OCI-LY1 (cell line): ENCODE measurements around the gene ZNF519.
"Not testable (repeated sequence)": the region's sequence is repeated elsewhere in the genome, so short reads cannot be mapped to it uniquely, and the experiment has no call there.

ENCODE experiments used
- H2AFZ ChIP-seq: fragments of 200-600 bp; sonication (generic), shearing (Covaris generic); 2 replicates; pipeline ENCODE4 v1.6.0; 2014; ENCODE audit warnings: antibody characterized with exemption, mild to moderate bottlenecking, low read length
- H3F3A ChIP-seq: fragments of 200-600 bp; sonication (generic), shearing (Covaris generic); 2 replicates; pipeline ENCODE4 v1.6.0; 2014; ENCODE audit warnings: mild to moderate bottlenecking, antibody characterized with exemption, low read length, moderate library complexity; ENCODE audit not compliant: insufficient read depth
- H3K27ac ChIP-seq: fragments of 200-600 bp; sonication (generic); 2 replicates; pipeline ENCODE4 v1.5.1; 2014; ENCODE audit warnings: low read length, mixed run types, mild to moderate bottlenecking, low read depth; ENCODE audit not compliant: poor library complexity, severe bottlenecking
- H3K27me3 ChIP-seq: fragments of 200-600 bp; sonication (generic); 2 replicates; pipeline ENCODE4 v1.6.0; 2014; ENCODE audit warnings: antibody characterized with exemption, mild to moderate bottlenecking, low read length, moderate library complexity; ENCODE audit not compliant: insufficient read depth
- H3K36me3 ChIP-seq: fragments of 200-600 bp; sonication (generic); 2 replicates; pipeline ENCODE4 v1.6.1; 2014; ENCODE audit warnings: mild to moderate bottlenecking, antibody characterized with exemption, low read length, moderate library complexity, mixed read lengths; ENCODE audit not compliant: insufficient read depth
- H3K4me1 ChIP-seq: fragments of 200-600 bp; sonication (generic); 2 replicates; pipeline ENCODE4 v1.5.1; 2014; ENCODE audit warnings: mild to moderate bottlenecking, low read length, moderate library complexity; ENCODE audit not compliant: insufficient read depth, severe bottlenecking
- H3K4me2 ChIP-seq: fragments of 200-600 bp; sonication (generic), shearing (Covaris generic); 2 replicates; pipeline ENCODE4 v1.6.1; 2014; ENCODE audit warnings: low read length
- H3K4me3 ChIP-seq: fragments of 200-600 bp; sonication (generic); 2 replicates; pipeline ENCODE4 v1.5.1; 2014; ENCODE audit warnings: low read length, low read depth, mild to moderate bottlenecking, mixed read lengths; ENCODE audit not compliant: poor library complexity, severe bottlenecking
- H3K79me2 ChIP-seq: fragments of 200-600 bp; shearing (Covaris generic); 2 replicates; pipeline ENCODE4 v1.6.1; 2016; ENCODE audit warnings: mixed run types, low read length, mixed read lengths; ENCODE audit not compliant: insufficient read depth
- H3K9ac ChIP-seq: fragments of 200-600 bp; sonication (generic), shearing (Covaris generic); 2 replicates; pipeline ENCODE4 v1.6.1; 2014; ENCODE audit warnings: mild to moderate bottlenecking, low read length, mixed read lengths
- H3K9me2 ChIP-seq: fragments of 200-600 bp; sonication (generic), shearing (Covaris generic); 2 replicates; pipeline ENCODE4 v1.6.1; 2014; ENCODE audit warnings: low read depth, mild to moderate bottlenecking, low read length, mixed read lengths
- H3K9me3 ChIP-seq: fragments of 200-600 bp; shearing (Covaris generic); 2 replicates; pipeline ENCODE4 v1.6.1; 2014; ENCODE audit warnings: low read length, mixed read lengths
- H4K20me1 ChIP-seq: fragments of 200-600 bp; sonication (generic), shearing (Covaris generic); 2 replicates; pipeline ENCODE4 v1.6.0; 2016; ENCODE audit warnings: mild to moderate bottlenecking, low read length; ENCODE audit not compliant: insufficient read depth

Gene ZNF519

DNA sequence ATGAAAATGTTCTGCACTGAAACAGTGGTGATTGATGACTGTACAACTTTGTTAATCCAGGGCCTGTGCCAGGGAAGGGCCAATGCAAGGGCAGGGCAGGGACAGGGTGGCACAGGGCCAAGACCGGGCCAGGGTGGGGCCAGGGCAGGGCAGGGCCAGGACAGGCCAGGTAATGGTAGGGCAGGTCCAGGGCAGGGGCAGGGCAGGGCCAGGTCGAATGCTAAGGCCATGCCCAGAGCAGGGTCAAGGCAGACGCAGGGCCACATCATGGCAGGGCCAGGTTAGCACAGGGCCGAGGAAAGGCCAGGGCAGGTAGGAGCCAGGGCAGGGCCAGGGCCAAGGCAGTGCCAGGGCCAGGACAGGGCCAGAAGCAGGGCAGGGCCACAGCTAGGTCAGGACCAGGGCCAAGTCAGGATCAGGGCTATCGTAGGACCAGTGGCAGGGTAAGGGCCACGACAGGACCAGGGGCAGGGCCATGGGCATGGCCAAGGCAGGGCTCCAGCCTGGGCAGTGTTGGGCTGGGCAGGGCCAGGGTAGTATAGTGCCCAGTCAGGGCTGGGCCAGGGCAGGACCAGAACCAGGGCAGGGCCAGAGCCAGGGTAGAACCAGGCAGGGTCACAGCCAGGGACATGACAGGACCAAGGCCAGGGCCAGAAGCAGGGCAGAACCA lies 38.3 kb upstream of the ZNF519 start:
- not testable (repeated sequence) for H3K4me2 ChIP-seq, H2AFZ ChIP-seq, H3K36me3 ChIP-seq, H3K9me2 ChIP-seq, H3K27me3 ChIP-seq, H4K20me1 ChIP-seq, H3K9ac ChIP-seq, H3K4me1 ChIP-seq, H3K9me3 ChIP-seq, H3K79me2 ChIP-seq, H3K4me3 ChIP-seq, H3K27ac ChIP-seq, H3F3A ChIP-seq

- H3K4me1 ChIP-seq, H3K27ac ChIP-seq, H3K9me3 ChIP-seq, H3K9ac ChIP-seq, H3K9me2 ChIP-seq, H3K4me3 ChIP-seq, H3K27me3 ChIP-seq, H2AFZ ChIP-seq, H4K20me1 ChIP-seq, H3K36me3 ChIP-seq, H3F3A ChIP-seq, H3K4me2 ChIP-seq, H3K79me2 ChIP-seq: not testable (repeated sequence)
Measured at GRCh38 chr18:14162915-14163314, 30.7 kb upstream of the ZNF519 start.

GRCh38 chr18:14151564-14152113 lies 19.4 kb upstream of the ZNF519 start:
- H3K4me2 ChIP-seq, H2AFZ ChIP-seq: not testable (repeated sequence)

DNA sequence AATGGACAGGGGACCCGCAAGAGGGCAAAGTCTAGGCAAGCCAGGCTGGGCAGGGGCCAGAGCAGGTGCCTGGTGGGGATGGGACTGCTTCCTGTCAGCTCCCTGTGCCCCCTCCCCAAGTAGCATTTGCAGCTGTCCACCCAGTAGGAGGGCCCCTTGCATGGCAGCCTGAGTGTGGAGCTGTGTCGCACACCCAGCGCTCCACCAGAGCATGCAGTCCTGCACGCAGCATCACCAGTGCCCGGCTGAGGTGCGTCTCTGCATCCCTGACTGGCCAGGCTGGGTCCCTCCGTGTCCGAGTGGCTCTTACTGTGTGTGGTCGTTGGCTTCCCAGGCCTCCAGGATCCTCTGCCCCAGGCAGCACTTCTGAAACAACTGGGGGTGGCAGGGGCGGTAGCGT lies 18.5 kb upstream of the ZNF519 start:
- not testable (repeated sequence) for H3K79me2 ChIP-seq, H3K4me3 ChIP-seq, H3K27me3 ChIP-seq, H3K27ac ChIP-seq, H4K20me1 ChIP-seq, H3K9ac ChIP-seq, H3K4me2 ChIP-seq, H3K9me3 ChIP-seq, H3F3A ChIP-seq, H3K36me3 ChIP-seq, H2AFZ ChIP-seq, H3K9me2 ChIP-seq, H3K4me1 ChIP-seq

More at GRCh38 chr18:14151564-14152113, 19.4 kb upstream of the ZNF519 start:
- not testable (repeated sequence) for H3K4me3 ChIP-seq, H3K27me3 ChIP-seq, H4K20me1 ChIP-seq, H3K9me3 ChIP-seq, H3K79me2 ChIP-seq, H3F3A ChIP-seq, H3K27ac ChIP-seq, H3K9ac ChIP-seq, H3K36me3 ChIP-seq, H3K4me1 ChIP-seq, H3K9me2 ChIP-seq

DNA sequence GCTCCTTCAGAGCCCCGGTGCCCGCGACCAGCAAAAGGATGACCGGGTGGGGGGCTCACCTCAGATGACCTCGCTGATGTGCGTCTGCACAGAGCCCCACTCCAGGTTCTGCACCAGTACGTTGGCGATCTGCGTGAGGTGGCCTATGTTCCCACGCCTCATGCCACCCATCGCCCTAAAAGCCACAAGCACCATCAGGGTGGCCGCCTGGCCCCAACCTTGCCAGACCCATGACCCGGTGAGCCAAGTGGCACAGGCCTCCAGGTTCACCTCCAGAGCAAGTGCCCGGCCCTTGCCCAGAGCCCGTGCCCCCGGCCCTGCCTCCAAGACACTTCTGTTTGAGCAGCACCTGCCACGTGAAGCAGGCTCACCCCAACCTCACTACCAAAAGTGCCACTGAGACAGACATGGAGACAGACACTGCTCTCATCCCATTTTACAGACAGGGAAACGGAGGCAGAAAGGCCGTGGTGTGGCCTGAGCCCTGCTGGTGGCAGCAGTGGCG lies 17.7 kb upstream of the ZNF519 start:
- H3K4me1 ChIP-seq, H3K79me2 ChIP-seq, H3F3A ChIP-seq, H3K9me2 ChIP-seq, H3K4me2 ChIP-seq, H3K27me3 ChIP-seq, H3K36me3 ChIP-seq, H2AFZ ChIP-seq, H3K9ac ChIP-seq, H3K9me3 ChIP-seq, H3K4me3 ChIP-seq, H4K20me1 ChIP-seq, H3K27ac ChIP-seq: not testable (repeated sequence)

DNA sequence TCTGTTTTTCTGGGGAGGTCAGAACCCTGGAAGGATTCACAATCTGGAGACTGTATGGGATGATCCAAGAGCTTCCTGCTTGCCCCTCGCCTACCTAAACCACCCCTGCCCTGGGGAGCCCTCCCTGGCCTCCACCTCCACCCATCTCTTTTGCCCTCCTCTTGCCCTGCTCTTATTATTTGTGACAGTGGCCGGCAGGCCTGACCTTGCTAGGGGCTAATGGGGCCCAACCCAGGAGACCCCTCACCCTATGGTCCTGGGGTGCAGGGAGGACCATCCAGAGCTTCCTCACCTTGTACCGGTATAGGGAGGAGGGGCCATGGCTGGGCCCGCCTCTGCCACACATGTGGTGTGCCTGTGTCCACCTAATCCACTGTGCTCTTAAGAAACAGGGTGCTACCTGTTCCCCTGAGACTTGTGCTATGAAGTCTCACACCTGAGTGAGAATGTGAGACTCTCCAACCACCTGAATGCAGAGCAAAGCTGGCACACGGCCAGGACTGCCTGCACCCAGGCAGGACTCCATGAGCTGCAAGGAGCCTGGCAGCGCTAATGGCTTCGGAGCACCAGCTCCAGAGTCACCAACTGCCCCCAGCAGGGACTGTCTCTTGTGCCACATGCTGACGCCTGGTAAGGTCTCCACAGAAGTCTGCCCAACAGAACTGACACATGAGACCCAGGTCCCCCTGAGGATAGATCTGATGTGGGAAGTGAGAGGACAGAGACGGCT lies 17.1 kb upstream of the ZNF519 start:
- H2AFZ ChIP-seq, H3K9ac ChIP-seq, H3F3A ChIP-seq, H3K27me3 ChIP-seq, H3K4me3 ChIP-seq, H3K4me1 ChIP-seq, H3K36me3 ChIP-seq, H3K9me3 ChIP-seq, H3K9me2 ChIP-seq, H3K79me2 ChIP-seq, H3K4me2 ChIP-seq, H4K20me1 ChIP-seq, H3K27ac ChIP-seq: not testable (repeated sequence)

DNA sequence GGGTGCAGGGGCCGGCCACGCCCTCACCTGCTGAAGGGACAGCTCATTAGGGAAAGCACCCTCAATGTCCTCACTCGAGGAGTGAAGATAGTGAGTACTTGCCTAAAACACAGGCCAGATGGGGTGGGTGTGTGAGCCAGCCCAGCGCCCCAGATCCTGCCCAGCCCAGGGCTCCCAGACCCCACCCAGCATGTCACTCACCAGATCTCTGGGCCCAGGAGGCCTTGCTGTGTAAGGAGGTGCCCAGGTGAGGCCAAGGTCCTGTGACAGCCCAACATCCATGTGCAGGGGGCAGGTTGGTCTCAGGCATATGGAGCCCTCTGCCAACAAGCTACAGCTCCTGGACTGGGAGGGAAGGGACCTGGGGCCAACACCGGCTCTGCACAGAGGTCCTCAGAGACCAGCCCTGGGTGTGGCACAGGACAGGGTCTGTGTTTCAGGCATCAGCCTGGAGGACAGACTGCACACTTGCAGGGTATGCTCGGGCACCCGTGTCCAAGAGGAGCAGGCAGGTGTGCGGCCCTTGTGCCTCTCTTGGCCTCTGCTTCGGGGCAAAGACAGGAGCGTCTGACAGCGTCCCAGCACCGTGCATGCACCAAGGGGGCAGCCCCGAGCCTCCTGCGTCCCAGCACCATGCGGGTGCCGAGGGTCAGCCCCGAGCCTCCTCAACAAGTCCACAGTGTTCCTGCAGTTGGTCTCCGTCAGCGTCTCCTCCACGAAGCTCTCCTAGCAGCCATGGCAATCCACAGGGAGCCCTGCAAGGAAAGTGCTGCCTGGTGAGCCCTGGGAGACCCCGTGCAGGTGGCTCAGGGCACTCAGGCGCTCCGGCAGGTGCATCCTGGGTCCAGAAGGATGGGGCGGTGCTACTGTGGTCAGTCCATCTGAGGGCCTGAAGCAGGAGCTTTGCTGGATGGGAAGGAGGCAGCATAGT lies 16.0 kb upstream of the ZNF519 start:
- not testable (repeated sequence) for H3K4me2 ChIP-seq, H2AFZ ChIP-seq, H3K79me2 ChIP-seq, H3K4me1 ChIP-seq, H3K9ac ChIP-seq, H3K27ac ChIP-seq, H3K9me3 ChIP-seq, H3K4me3 ChIP-seq, H3K27me3 ChIP-seq, H4K20me1 ChIP-seq, H3F3A ChIP-seq, H3K36me3 ChIP-seq, H3K9me2 ChIP-seq
